Measurements from ENCODE around the gene HMX1.

Gene HMX1

DNA sequence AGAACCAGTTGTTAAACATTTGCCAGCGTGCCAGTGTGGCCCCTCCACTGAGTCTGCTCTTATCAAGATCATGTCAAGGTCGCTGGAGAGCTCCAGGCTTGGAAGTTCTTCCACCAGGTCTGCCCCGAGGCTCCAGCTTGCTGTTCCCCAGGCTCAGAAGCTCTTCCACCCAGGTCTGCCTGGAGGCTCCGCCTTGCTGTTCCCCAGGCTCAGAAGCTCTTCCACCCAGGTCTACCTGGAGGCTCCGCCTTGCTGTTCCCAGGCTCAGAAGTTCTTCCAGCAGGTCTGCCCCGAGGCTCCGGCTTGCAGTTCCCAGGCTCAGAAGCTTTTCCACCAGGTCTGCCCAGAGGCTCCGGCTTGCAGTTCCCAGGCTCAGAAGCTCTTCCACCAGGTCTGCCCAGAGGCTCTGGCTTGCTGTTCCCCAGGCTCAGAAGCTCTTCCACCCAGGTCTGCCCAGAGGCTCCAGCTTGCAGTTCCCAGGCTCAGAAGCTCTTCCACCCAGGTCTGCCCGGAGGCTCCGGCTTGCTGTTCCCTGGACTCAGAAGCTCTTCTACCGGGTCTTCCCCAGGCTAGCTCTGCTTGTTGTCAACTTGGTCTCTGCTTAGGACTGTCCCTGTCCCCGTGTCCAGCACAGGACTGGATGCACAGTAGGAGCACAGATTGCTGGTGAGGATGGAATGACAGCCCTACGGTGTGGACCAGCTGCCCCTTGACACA, 54.4 kb downstream of the HMX1 start:
- DNase-seq, result no peak

Data from CD4-positive, alpha-beta T cell treated with Interleukin-17A for 1 hour (primary cell).